Measurements from ENCODE around the gene ALX3. TPM values are rescaled to one million over a fixed set of nuclear protein-coding genes. Genes with fewer than 3 reads are reported as not detected.
A peak's percentile ranks its signal among the peaks of the same experiment; 100 is the strongest.
"Not testable (repeated sequence)": the region's sequence is repeated elsewhere in the genome, so short reads cannot be mapped to it uniquely, and the experiment has no call there.

Gene ALX3
- total RNA-seq, 3 donors from 2014 or later, result not detected

DNA sequence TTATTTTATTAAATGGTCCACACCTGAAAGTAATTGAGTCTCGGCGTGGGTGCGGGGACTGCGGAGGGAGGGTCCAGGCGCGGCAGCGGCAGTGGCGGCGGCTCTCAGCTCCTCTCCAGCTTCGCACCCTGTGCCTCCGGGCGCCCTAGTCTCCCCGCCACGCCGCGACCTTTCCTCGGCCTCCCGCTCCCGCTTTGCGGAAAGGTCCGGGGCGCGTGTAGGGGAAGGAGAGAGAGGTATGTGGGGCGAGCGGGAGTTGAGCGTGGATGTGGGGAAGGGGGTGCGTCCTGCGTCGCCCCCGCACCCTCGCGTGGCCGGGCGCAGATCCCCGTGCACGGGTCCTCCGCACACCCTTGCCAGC lies 13.4 kb upstream of the ALX3 start:
- DNase-seq (no peak), ATAC-seq (peak in 1 of 2 donors; percentile 42)
- H3K9me3 Mint-ChIP-seq, result no peaks in the 10 kb centered on the region
- H3K27me3 Mint-ChIP-seq (ENCODE audit: low read depth), result peaks cover 67% of the 10 kb centered on the region
- peak overlapping the region; percentile 81 for H3K4me3 Mint-ChIP-seq
- peaks cover 4% of the 10 kb centered on the region for H3K36me3 Mint-ChIP-seq (ENCODE audit: insufficient read depth)
- H3K4me1 Mint-ChIP-seq (ENCODE audit: low read depth), result peaks cover 12% of the 10 kb centered on the region

GRCh38 chr1:110083061-110083865 lies 12.8 kb upstream of the ALX3 start:
- no peak for DNase-seq
- H3K4me3 Mint-ChIP-seq, result peak overlapping the region; percentile 81
- no peak for ATAC-seq
- no peaks in the 10 kb centered on the region for H3K9me3 Mint-ChIP-seq
- peaks cover 12% of the 10 kb centered on the region for H3K4me1 Mint-ChIP-seq (ENCODE audit: low read depth)
- peaks cover 71% of the 10 kb centered on the region for H3K27me3 Mint-ChIP-seq (ENCODE audit: low read depth)
- peaks cover 4% of the 10 kb centered on the region for H3K36me3 Mint-ChIP-seq (ENCODE audit: insufficient read depth)

- Mint-ChIP-seq H3K4me1 (ENCODE audit: low read depth) (peaks cover 11% of the 10 kb centered on the region), H3K4me3 (peak overlapping the region; percentile 10), H3K27me3 (ENCODE audit: low read depth) (peaks cover 65% of the 10 kb centered on the region), H3K36me3 (ENCODE audit: insufficient read depth) (peaks cover 4% of the 10 kb centered on the region), H3K9me3 (no peaks in the 10 kb centered on the region)
- no peak for DNase-seq
- ATAC-seq, result no peak
These were observed 12.0 kb upstream of the ALX3 start for GRCh38 chr1:110082477-110082876.

- peaks cover 4% of the 10 kb centered on the region for H3K36me3 Mint-ChIP-seq (ENCODE audit: insufficient read depth)
- ATAC-seq, result no peak
- no peaks in the 10 kb centered on the region for H3K9me3 Mint-ChIP-seq
- H3K27me3 Mint-ChIP-seq (ENCODE audit: low read depth), result peaks cover 58% of the 10 kb centered on the region
- H3K4me1 Mint-ChIP-seq (ENCODE audit: low read depth), result peaks cover 11% of the 10 kb centered on the region
- H3K4me3 Mint-ChIP-seq, result no peak overlapping the region
- DNase-seq, result no peak
These were observed 10.6 kb upstream of the ALX3 start for GRCh38 chr1:110081061-110081460.

DNA sequence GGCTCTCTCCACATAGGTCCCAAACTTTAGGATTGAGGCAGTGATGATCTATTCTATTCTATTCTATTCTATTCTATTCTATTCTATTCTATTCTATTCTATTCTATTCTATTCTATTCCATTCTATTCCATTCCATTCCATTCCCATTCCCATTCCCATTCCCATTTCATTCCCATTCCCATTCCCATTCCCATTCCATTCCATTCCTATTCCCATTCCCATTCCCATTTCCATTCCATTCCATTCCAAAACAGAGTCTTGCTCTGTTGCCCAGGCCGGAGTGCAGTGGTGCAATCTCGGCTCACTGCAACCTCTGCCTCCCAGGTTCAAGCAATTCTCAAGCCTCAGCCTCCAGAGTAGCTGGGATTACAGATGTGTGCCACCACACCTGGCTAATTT lies 9.5 kb upstream of the ALX3 start:
- DNase-seq; ATAC-seq; H3K36me3 Mint-ChIP-seq (ENCODE audit: insufficient read depth); H3K9me3 Mint-ChIP-seq; H3K4me3 Mint-ChIP-seq: not testable (repeated sequence)
- peaks cover 54% of the 10 kb centered on the region for H3K27me3 Mint-ChIP-seq (ENCODE audit: low read depth)
- H3K4me1 Mint-ChIP-seq (ENCODE audit: low read depth), result peaks cover 11% of the 10 kb centered on the region

DNA sequence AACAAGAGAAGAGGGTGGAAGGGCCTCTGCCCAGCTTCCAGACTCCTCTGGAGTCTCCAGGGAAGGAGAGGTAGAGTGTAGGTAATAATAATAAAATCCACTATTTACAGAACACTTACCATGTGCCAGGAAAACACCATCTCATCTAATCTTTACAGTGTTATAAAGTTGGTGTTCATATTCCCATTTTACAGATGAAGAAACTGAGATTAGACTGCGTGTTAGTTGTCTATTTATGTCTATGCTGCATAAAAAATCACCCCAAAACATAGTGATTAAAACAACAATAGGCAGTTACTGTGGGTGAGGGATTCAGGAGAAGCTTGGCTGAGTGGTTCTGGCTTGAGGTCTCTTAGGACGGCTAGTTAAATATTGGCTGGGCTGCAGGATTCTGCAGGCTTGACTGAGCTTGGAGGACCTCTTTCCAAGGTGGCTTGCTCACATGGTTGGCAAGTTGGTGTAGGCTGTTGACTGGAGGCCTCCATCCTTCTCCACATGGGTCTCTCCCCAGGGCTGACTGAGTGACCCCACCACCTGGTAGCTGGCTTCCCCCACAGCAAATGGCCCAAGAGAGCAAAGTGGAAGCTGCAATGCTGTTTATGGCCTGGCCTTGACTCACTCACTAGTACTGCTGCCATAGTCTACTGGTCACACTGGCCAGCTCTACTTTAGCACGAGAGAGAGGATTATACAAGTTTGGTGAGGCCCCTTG lies 6.5 kb upstream of the ALX3 start:
- no peaks in the 10 kb centered on the region for H3K9me3 Mint-ChIP-seq
- no peaks in the 10 kb centered on the region for H3K36me3 Mint-ChIP-seq (ENCODE audit: insufficient read depth)
- DNase-seq (no peak), ATAC-seq (no peak)
- H3K4me3 Mint-ChIP-seq, result no peak overlapping the region
- no peaks in the 10 kb centered on the region for H3K4me1 Mint-ChIP-seq (ENCODE audit: low read depth)
- peaks cover 47% of the 10 kb centered on the region for H3K27me3 Mint-ChIP-seq (ENCODE audit: low read depth)

DNA sequence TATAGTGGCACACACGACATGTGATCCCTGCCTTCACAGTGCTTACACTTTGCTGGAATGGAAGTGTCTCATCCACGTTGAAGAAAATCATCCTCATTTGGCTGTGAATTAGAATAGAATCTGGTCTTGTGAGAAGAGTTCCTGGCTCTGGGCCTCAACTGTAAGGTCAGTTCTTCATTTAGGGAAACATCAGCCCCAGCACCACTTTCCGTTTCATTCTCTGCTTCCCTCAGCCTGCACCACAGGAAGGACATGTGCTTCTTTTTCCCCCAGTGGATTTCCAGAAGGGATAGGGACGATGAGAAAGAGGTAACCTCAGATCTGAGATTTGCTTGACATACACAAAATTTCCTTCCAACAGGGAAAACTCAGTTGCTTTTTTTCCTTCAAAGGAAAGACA lies 3.7 kb upstream of the ALX3 start:
- H3K4me3 Mint-ChIP-seq, result no peak overlapping the region
- H3K9me3 Mint-ChIP-seq, result no peaks in the 10 kb centered on the region
- peaks cover 55% of the 10 kb centered on the region for H3K27me3 Mint-ChIP-seq (ENCODE audit: low read depth)
- H3K36me3 Mint-ChIP-seq (ENCODE audit: insufficient read depth), result no peaks in the 10 kb centered on the region
- DNase-seq (no peak), ATAC-seq (no peak)
- peaks cover 5% of the 10 kb centered on the region for H3K4me1 Mint-ChIP-seq (ENCODE audit: low read depth)

GRCh38 chr1:110070282-110070669 lies 196 bp downstream of the ALX3 start:
- no peaks in the 10 kb centered on the region for H3K9me3 Mint-ChIP-seq
- H3K4me3 Mint-ChIP-seq, result no peak overlapping the region
- H3K4me1 Mint-ChIP-seq (ENCODE audit: low read depth), result peaks cover 17% of the 10 kb centered on the region
- DNase-seq (no peak), ATAC-seq (peak in 1 of 2 donors; percentile 6)
- peaks cover 69% of the 10 kb centered on the region for H3K27me3 Mint-ChIP-seq (ENCODE audit: low read depth)
- no peaks in the 10 kb centered on the region for H3K36me3 Mint-ChIP-seq (ENCODE audit: insufficient read depth)

GRCh38 chr1:110069404-110070281 lies 829 bp downstream of the ALX3 start:
- Mint-ChIP-seq H3K27me3 (ENCODE audit: low read depth) (peaks cover 70% of the 10 kb centered on the region), H3K4me1 (ENCODE audit: low read depth) (peaks cover 17% of the 10 kb centered on the region), H3K36me3 (ENCODE audit: insufficient read depth) (no peaks in the 10 kb centered on the region), H3K9me3 (no peaks in the 10 kb centered on the region), H3K4me3 (peak overlapping the region; percentile 33)
- ATAC-seq (peak; percentile 33 to 36), DNase-seq (no peak)

- peak overlapping the region; percentile 49 for H3K4me3 Mint-ChIP-seq
- H3K27me3 Mint-ChIP-seq (ENCODE audit: low read depth), result peaks cover 69% of the 10 kb centered on the region
- H3K36me3 Mint-ChIP-seq (ENCODE audit: insufficient read depth), result no peaks in the 10 kb centered on the region
- DNase-seq (no peak), ATAC-seq (peak; percentile 51 to 60)
- H3K9me3 Mint-ChIP-seq, result no peaks in the 10 kb centered on the region
- H3K4me1 Mint-ChIP-seq (ENCODE audit: low read depth), result peaks cover 17% of the 10 kb centered on the region
These were observed 1.6 kb downstream of the ALX3 start for GRCh38 chr1:110068646-110069403.

- Mint-ChIP-seq H3K4me3 (peak overlapping the region; percentile 49), H3K4me1 (ENCODE audit: low read depth) (peaks cover 17% of the 10 kb centered on the region), H3K27me3 (ENCODE audit: low read depth) (peaks cover 63% of the 10 kb centered on the region), H3K36me3 (ENCODE audit: insufficient read depth) (no peaks in the 10 kb centered on the region), H3K9me3 (no peaks in the 10 kb centered on the region)
- ATAC-seq (peak; percentile 13 to 20), DNase-seq (no peak)
These were observed 2.4 kb downstream of the ALX3 start for GRCh38 chr1:110067893-110068645.

- DNase-seq (no peak), ATAC-seq (no peak)
- Mint-ChIP-seq H3K4me1 (ENCODE audit: low read depth) (peaks cover 17% of the 10 kb centered on the region), H3K36me3 (ENCODE audit: insufficient read depth) (no peaks in the 10 kb centered on the region), H3K4me3 (no peak overlapping the region), H3K27me3 (ENCODE audit: low read depth) (peaks cover 59% of the 10 kb centered on the region), H3K9me3 (no peaks in the 10 kb centered on the region)
These were observed 3.0 kb downstream of the ALX3 start for GRCh38 chr1:110067479-110067892.

DNA sequence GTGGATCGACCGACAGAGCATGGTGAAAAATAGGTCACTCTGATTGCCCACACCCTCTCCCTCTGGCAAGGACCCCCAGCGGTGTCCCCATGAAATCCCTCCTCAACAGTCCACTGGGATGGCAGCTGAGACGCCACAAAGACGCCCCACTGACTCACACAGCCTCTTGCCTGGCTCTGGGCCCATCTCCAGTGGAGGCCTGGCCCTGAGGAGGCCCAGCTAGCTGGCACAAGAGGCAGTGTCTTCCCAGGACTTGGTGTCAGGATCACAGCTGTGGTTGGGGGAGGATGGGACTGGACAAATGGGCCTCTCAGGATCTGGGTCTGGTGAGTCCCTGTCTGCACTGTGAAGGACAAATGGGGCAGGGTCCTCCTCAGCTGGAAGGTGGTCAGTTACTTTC lies 4.6 kb downstream of the ALX3 start:
- H3K9me3 Mint-ChIP-seq, result no peaks in the 10 kb centered on the region
- DNase-seq, result no peak
- no peak for ATAC-seq
- H3K4me3 Mint-ChIP-seq, result no peak overlapping the region
- peaks cover 7% of the 10 kb centered on the region for H3K36me3 Mint-ChIP-seq (ENCODE audit: insufficient read depth)
- H3K4me1 Mint-ChIP-seq (ENCODE audit: low read depth), result peaks cover 17% of the 10 kb centered on the region
- H3K27me3 Mint-ChIP-seq (ENCODE audit: low read depth), result peaks cover 42% of the 10 kb centered on the region
